ENCODE measurements around the gene SLITRK6.

DNA sequence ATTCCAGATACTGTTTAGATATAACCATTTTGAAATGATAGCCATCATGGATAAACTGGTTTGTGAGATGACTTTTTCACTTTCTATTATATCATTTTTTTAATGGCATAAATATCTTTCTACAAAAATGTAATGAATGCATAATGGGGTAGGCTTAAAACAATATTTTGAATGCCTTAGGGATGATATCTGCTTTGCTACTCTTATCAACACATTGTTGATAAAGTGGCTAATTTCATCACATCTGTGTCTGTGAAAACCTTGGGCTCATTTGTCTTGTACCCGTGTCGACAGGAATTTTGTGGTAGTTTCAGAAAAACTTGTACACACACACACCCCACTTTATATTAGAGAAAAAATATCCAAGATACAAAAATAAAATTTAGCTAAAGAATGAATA lies 44.1 kb downstream of the SLITRK6 start:
- TF ChIP-seq CTCF (tag by site-specific recombination; IDR thresholded peaks at IDR 0.05) (no peak), ZNF626 (tag by site-specific recombination; IDR thresholded peaks at IDR 0.05) (no peak), ZBTB1 (tag by site-specific recombination; IDR thresholded peaks at IDR 0.05) (no peak), ZNF140 (tag by site-specific recombination; IDR thresholded peaks at IDR 0.05) (no peak), ZNF558 (tag by site-specific recombination; IDR thresholded peaks at IDR 0.05) (no peak)

Data from HEK293 (cell line).